Sigmoid colon (tissue), 4 donors: Measurements from ENCODE around the gene RAD51AP1.

Source experiments
- POLR2AphosphoS5 ChIP-seq, 4 donors: sonication (generic); formaldehyde crosslinking; IDR thresholded peaks; one replicate each; pipeline ENCODE4 v1.6.1; 2017; ENCODE audit warnings: antibody characterized with exemption in 4 of 4
- TF ChIP-seq, protein P1 (sequence below), 4 experiments: fragments of 450-650 bp in 3 of 4; fragments of 200-600 bp in 1 of 4; IDR thresholded peaks; one replicate each; pipeline ENCODE4 v1.5.1; 2016 to 2019; ENCODE audit warnings: antibody characterized with exemption in 4 of 4, mild to moderate bottlenecking in 3 of 4, moderate library complexity in 2 of 4

DNA sequence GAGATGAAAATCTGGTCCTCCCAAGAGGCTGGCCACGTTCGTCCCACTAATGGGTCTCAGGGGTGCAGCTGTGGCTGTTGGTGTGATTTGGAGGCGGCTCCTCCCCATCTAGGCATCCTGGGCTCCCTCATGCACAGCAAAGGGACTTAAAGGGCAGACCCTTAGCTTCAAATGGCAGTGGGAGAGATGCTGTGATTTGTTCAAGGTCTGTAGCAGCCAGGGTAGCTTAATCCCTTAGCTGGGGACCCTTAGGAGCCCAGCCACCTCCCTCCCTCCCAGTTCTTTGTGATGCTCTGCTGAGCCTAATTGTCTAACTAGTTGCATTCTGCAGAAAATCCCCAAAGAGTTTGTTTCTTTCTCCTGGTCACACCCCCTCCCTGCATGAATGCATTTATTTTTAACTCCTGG is 41.6 kb downstream of the RAD51AP1 start:
- no peak for TF ChIP-seq POLR2AphosphoS5 (IDR thresholded peaks at IDR 0.05)
- TF ChIP-seq, protein P1, sequence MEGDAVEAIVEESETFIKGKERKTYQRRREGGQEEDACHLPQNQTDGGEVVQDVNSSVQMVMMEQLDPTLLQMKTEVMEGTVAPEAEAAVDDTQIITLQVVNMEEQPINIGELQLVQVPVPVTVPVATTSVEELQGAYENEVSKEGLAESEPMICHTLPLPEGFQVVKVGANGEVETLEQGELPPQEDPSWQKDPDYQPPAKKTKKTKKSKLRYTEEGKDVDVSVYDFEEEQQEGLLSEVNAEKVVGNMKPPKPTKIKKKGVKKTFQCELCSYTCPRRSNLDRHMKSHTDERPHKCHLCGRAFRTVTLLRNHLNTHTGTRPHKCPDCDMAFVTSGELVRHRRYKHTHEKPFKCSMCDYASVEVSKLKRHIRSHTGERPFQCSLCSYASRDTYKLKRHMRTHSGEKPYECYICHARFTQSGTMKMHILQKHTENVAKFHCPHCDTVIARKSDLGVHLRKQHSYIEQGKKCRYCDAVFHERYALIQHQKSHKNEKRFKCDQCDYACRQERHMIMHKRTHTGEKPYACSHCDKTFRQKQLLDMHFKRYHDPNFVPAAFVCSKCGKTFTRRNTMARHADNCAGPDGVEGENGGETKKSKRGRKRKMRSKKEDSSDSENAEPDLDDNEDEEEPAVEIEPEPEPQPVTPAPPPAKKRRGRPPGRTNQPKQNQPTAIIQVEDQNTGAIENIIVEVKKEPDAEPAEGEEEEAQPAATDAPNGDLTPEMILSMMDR (IDR thresholded peaks at IDR 0.05), result no peak
